ENCODE measurements around the gene RPTOR.

Gene RPTOR

DNA sequence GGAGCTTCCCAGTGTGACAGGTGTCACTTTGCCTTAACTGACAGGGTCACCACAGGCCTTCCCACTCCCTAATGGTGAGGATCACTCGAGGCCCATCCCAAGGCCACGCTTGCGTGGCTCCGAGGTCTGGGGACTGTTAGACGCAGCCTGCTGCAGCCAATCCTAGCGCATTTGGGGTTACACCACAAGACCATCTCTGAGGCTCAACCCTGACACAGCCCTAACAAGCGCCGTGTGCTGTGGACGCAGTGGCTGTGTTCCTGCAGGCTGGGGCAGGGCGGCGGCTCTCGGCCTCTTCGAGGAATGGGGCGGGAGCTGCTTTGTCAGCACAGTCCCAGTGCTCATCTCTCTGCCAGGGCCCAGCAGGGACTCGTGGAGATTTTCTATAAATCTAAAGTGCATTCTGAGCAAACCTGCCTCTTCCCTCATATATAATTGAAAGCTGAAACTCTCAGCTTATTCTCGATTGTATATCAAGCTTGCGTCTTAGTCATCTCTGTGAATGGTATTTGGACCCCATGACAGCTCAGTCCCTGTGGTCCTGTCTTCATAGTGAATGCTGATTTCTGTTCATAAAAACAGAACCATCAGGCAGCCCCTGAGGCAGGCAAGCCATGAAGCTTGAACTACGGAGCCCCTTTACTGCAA lies 381.2 kb downstream of the RPTOR start:
- no peak for DNase-seq (ENCODE audit: low read depth in 2 of 2)

DNA sequence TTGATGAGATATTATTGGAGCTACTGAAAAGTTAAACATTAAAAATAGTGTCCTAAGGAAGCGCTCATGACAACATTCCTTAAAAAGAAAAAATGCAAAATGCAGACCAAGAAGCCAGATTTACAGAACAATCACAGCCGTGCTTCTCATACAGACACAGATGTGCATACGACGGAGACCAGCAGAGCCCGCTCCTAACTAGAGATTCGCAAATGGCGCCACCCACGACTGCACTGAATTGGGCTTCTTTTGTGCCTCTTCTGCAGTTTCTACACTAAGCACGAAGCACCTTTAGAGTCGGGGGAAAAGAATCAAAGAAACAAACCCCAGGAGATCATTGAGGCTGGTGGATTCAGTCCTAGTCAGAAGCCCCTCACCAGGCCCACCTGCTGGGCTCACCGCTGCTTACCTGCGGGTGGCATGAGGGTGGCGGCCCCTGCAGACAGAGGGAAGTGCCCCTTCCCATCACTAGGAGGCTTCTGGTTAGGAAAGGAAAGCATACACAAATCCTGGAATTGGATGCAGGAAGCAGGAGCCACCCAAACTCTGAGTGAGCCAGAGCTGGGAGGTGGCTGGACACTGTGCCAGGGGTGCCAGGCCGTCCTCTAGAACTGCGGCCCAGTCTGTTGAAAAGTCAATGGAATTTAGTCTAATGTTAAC lies 382.1 kb downstream of the RPTOR start:
- no peak for DNase-seq (ENCODE audit: low read depth in 2 of 2)

DNA sequence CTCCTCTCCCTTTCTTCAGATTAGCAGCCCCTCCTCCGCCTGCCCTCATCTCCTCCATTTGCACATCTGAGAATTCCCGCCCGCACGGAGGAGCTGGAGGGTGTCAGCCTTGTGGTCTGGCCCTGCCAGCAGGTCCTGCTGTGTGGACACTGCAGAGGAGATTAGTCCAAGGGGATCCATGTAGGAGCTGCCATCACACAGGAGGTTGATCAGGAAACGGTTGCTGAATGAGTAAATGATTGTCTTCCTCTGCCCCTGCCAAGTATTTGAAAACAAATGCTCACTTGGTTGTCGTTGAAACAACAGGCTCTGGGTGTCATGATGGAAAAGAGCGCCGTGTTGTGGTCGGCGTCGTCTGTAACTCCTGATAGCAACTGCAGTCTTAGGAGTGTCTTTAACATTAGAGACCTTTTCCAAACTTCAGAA lies 383.2 kb downstream of the RPTOR start:
- DNase-seq (ENCODE audit: low read depth in 2 of 2), result no peak

DNA sequence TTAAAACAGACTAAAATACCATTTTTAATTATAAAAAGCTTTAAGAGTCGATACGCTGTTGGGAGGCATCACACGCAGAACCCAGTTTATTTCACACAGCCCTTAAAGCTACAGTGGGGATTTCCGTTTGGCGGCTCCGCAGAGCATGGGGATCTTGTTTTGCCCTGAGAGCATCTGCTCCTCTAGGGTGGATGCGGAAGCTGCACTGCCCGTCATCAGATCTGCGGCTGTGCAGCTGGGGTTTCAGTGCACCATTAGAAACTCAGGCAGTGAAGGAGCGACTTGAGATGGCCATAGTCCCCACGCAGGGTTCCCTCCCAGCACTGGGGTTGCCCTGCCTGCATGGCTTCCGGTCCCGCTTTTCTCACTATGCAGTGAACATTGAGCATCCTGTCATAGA lies 384.8 kb downstream of the RPTOR start:
- DNase-seq (ENCODE audit: low read depth in 2 of 2), result no peak

DNA sequence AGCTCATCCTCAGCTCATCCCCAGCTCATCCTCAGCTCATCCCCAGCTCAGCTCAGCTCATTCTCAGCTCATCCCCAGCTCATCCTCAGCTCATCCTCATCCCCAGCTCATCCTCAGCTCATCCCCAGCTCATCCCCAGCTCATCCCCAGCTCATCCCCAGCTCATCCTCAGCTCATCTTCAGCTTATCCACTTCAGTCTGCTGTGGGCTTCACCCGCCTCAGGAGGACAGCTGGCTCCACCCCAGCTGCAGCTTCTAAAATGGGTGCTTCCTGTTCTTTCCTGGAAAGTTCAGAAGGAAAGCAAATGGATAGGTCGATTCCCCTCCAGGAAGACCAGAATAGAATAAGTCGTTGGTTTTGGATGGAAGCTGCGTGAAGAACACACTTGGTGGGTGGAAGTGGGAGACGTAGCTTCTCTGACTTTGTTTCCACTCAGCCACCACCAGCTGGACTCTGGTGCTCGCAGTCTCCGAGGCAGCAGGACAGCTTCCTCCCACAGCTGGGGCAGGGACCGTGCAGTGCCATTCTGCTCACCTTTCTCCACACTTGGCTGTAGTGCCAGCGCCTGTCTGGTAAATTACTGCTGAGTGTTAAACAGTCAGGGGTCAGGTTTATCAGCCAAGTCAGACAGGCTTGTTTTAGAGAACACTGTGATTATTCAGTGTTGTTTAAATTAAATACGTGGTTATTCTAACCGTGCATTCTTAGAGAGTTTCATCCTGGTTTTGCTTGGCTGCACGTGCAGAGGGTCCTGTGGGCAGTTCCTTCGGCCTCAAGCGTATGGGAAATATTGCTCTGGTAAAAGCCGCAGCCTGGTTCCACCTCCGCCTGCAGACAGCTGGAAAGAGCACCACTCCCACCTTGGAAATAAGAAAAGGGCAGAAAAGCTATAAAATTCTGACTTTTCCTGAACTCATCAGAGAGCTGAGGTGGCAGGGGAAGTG lies 386.0 kb downstream of the RPTOR start:
- DNase-seq (ENCODE audit: low read depth in 2 of 2), result no peak

DNA sequence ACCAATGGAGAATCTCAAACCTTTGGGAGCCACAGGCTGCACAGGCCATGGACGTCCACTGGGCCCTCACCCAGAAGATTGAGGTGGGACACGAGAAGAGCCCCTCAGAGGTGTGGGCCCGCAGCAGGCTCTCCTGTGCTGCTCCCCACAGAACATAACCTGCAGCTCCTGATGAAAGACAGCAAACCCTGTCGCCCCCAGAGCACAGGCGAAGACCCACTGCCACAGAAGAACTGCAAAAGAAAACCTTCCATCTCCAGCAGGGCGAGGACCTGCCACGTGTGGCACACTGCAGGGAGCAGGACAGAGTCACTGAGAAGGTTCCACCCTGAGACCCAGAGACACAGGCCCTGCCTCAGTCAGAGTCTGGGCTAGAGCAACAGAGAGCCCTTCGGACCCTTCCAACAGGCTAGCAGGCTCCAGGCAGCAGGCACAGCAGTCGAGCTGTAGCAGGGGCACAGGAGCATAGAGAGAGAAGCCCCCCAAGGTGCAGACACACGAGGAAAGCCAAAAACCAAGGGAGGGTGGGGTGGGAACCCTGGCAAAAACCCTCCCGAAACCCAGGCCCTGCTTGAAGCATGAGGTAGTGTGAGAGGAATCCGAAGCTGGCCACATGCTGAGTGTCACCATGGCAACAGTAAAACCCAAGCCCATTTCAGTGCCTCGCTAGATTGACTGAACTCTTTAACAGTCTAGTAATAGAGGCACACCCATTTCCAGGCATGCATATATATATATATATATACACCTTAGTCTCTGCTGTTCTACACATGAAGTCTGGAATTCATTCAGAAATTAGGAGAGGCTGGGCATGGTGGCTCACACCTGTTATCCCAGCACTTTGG lies 387.0 kb downstream of the RPTOR start:
- no peak for DNase-seq (ENCODE audit: low read depth in 2 of 2)

DNA sequence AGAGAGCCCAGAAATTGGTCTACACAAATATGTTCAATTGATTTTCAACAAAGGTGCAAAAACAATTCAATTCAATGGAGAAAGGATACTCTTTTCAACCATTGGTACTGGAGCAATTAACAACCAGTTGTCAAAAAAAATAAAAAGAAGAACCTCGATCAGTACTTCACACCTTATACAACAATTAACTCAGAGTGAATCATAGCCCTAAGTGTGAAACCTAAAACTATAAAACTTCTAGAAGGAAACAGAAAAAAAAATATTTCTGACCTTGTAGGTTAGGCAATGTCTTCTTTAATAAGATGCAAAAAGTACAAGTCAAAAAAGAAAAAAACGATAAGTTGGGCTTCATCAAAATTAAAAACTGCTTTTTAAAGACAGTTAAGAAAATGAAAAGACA lies 390.9 kb downstream of the RPTOR start:
- no peak for DNase-seq (ENCODE audit: low read depth in 2 of 2)

DNA sequence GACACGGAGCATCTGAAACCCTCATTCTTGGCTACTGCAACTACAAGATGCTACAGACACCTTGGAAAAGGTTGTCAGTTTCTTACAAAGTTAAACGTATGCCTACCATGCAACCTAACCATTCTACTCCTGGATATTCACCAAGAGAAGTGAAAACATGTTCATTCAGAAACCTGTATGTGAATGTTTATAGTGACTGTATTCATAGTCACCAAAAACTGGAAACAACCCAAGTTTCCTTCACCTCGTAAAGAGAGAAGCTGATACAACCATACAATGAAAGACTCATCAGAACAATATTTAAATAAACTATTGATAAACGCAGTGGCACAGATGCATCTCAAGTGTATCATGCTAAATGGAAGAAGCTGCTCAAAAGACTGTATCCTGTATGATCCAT lies 391.6 kb downstream of the RPTOR start:
- no peak for DNase-seq (ENCODE audit: low read depth in 2 of 2)

DNA sequence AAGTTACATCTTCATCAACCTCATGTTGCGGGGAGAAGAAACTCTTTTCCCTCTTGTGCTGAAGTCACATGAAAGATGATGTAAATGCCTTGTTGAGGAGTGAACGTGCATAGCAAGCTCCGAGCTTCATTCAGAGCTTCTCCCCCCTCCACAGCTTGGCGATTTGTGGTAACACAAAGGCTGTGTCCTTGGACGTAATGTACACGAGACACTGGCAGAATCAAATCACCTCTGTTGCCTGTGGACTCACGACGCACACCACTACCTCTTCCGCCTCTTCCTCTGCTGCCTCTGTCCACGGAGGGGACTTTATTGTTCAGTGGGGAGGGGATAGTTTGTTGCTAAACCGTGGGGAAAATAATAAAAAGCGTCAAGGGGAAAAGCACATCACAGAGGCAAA lies 392.1 kb downstream of the RPTOR start:
- no peak for DNase-seq (ENCODE audit: low read depth in 2 of 2)

DNA sequence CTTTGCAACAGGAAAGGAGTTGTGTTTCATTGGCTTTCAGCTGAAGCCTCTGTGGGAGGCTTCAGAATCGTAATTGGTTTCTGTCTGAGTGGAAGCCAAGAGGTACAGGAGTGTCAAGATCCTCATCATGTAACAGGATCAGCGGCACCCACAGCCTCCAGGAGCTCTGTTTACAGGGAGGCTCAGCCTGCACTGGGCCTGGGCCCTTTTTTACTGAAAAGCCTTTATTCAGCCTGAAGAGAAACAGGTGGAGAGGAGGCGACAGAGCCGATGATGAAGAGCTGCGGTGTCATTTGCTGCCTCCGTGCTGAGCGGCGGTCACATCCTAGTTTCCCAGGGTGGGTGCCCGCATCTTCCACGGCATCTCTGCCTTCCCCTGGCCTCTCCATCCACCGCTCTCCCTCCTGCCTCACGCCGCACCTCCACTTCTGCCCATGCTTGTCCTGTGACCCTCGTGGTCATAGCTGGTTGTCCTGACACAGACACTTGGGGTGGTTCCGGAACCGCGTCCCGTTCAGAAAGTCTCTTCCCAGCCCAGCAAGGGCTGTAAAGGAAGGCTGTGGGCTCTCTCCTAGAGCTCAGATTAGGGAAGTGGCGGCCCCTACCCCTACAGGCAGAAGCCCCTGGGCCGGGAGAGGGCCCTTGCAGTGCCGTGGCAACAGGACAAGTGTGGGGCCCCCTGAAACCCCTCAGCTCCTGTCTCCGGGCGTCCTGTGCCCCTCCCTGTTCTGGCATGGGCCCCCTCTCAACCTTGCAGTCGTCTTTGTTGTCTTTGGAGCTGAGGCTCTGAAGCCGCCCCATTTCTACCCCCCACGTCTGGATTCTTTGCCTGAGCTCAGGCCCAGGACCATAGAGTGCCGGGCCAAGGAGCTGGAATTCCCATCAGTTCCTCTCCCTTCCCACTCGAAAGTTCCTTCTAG lies 393.1 kb downstream of the RPTOR start:
- no peak for DNase-seq (ENCODE audit: low read depth in 2 of 2)

DNA sequence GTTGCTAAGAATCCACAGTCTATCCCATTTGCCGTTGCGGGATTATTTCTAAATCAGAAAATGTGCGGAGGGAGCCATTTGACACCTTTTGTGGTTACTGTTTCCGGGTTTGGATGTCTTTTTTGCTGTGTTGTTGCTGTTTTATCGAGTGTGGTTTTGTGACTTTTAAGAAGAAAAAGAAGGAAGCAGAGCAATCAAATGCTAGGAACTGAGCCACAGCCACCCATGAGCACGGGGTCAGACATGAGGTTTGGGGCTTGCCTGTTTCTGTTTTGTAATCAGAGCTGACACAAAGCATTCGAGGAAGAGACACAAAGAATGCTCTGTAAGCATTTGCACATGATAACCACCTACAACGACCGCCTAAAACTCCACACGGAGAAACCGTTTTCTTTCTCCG lies 393.9 kb downstream of the RPTOR start:
- DNase-seq (ENCODE audit: low read depth in 2 of 2), result no peak

DNA sequence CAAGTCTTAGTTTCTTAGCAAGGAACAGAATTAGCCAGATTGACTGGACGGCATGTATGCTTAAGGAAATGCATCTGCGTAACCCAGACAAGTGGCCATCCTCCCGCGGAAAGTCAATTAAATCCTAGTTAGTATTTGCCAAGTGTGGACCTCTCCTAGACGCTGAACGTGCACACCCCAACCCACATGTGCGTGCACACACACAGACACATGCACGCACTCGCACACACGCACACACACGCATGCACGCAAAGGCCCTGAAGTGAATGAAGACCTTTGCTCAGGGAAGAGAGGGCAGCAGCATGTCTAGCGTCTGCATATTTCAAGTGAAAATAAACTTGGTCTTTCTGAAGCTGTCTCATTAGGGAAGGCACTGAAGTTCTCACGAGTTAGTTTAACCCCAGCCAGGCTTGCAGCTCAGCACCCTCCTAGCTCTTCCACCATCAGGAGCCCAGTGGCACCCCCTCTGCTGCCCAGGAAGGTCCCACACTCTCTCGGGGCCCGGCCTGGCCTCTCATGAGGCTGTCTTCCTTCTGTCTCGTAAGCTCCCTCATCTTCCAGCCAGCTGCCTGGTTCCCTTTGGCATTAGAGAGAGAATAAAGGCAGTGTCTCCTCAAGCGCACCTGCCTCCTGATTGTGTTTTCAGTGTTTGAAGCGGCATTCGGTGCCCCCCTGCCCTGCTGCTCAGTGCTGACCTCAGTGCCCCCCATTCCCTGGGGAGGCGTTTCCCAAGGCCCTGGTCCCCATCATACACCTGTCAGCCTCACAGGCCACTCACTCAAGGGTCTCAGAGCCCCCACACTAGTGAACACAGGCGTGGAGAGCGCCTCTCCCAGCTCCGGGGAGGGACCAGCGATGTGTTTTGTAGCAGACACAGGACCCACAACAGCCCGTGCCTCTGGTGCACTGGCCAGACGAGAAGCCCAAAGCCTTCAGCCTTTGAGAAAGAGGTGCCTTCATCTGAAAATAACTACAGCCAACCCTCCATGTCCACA lies 394.8 kb downstream of the RPTOR start:
- DNase-seq (ENCODE audit: low read depth in 2 of 2), result no peak

DNA sequence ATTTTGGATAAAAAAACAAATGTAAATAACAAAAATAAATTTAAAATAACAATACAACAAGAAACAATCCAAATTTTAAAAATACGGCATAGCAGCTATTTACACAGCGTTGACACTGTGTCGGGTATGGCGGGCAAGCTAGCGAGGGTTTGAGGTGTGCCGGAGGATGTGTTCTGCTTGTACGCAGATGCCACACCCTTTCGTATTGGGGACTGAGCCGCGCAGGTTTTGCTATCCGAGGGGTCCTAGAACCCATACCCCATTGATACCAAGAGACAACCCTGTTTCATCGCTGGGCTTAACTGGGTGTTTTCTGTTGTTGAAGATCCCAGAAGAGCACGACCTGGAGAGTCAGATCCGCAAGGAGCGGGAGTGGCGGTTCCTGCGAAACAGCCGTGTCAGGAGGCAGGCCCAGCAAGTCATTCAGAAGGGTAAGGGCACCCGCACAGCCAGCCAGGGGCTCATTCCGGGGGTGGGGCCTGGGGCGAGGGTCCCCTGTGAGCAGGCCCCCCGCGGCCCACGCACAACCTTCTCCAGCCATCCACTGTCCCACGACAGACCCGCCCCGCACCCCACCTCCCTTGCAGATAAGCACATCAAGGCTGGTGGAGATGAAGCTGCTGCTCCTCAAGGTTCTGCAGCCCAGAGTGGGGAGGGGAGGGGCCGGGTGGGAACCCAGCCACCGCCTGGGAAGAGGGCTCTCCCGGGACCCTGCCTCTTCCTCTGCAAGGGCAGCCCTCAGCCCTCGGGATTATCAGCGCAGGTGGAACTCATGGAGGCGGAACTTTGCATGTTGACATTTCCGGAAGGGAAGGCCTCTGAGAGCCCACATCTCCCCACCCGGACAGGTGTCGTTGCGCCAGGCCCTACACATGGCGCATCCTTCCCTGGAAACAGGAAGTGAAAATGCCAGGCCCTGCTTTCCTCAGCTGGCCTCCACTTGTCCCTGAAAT lies 395.8 kb downstream of the RPTOR start:
- DNase-seq (ENCODE audit: low read depth in 2 of 2), result no peak

DNA sequence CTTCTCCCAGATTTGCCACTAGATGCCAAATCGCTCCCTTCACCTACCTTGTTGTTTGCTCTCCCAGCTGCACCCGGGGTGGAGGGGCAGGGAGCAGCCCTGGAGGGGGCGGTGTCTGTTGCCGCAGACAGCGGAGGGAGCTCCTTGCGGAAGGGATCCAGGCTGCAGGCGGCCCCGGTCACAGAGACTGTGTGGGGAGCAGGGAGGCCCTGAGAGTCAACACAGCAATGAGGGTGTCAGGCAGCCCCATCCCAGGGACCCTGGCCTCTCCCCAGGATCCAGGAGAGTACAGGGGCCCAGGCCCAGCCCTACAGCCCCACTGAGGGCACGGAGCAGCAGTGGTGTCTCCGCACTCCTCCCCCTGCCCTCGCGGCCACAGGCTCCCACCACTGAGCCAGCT lies 396.5 kb downstream of the RPTOR start:
- DNase-seq (ENCODE audit: low read depth in 2 of 2), result no peak

DNA sequence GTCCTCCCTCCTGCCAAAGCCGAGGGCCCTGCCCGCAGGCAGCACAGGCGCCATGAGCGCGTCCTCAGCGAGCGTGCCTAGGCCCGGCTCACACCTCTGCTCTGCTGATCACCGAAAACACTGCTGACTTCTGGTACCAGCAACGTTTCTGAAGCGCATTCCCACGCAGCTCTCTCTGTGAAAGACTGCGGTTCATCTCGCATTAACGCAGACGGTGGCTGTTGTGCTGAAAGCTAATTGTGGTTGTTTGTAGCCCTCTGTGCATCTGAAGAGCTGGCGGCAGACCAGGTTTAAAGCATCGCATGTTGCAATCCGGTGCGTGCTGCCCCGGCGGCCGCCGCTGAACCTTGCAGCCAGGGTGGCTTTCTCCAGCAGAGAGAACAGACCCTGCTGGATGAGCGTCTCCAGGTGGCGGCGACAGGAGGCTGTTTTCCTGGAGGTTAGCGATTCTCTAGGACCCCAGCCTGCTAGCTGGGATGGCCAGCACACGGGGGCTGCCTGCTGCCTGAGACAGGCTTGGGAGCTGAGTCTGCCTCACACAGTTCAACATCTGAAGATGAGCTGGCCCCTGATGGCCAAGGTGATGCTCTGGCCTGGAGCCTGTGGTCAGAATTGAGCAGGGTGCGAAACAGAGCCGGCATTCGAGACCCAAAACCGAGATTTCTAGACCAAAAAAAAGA lies 397.2 kb downstream of the RPTOR start:
- no peak for DNase-seq (ENCODE audit: low read depth in 2 of 2)

DNA sequence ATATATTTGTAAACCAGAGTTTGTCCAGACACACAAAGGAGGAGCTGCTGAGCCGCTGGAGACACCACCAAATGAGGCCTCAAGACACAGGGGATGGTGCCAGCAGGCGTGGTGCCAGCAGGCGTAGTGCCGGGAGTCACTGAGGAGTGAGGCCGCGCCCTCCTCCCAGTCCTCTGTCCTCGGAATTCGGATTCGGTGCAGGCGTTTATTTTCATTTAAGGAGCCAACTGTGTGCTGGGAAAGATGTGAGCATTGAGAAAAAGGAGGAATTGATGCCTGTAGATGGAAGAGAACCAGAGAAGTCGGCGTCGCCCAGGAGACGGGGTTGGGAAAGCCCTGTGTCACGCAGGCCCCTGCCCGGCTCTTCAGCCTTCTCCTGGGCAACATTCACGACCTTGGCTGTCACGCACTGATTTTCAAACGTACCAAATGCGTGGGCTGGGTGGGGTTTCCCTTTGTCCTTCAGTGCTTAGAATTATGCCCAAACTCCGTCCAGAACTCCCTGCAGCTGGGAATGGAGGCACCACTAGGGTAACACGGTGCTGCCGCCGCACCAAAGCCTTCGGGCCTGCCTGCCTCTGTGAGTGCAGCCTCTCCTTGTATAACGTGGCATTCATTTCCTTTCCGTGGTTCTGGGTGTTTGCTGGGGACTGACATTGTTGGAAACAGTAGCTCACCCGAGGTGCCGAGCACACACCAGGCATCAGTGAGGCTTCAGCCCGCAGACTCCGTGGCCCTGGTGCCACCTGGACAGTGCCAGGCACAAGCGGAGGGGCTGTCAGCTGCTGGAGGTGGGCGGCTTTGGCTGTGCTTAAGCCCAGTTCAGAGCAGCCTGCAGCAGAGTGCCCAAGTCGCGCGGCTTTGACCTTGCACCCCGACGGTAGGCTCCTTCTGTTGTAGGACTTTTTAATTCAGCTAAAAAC lies 398.0 kb downstream of the RPTOR start:
- DNase-seq (ENCODE audit: low read depth in 2 of 2), result no peak
